MV-4-11 (cell line): ENCODE measurements around the gene HES4.

Experiments
- DNase-seq: peaks from one replicate; lab custom pipeline; 2025; lab: John Stamatoyannopoulos, UW

The HES4 gene

GRCh38 chr1:965526-966134 lies 34.3 kb downstream of the HES4 start:
- DNase-seq = no peak

GRCh38 chr1:964691-965525 lies 35.0 kb downstream of the HES4 start:
- no peak for DNase-seq

DNA sequence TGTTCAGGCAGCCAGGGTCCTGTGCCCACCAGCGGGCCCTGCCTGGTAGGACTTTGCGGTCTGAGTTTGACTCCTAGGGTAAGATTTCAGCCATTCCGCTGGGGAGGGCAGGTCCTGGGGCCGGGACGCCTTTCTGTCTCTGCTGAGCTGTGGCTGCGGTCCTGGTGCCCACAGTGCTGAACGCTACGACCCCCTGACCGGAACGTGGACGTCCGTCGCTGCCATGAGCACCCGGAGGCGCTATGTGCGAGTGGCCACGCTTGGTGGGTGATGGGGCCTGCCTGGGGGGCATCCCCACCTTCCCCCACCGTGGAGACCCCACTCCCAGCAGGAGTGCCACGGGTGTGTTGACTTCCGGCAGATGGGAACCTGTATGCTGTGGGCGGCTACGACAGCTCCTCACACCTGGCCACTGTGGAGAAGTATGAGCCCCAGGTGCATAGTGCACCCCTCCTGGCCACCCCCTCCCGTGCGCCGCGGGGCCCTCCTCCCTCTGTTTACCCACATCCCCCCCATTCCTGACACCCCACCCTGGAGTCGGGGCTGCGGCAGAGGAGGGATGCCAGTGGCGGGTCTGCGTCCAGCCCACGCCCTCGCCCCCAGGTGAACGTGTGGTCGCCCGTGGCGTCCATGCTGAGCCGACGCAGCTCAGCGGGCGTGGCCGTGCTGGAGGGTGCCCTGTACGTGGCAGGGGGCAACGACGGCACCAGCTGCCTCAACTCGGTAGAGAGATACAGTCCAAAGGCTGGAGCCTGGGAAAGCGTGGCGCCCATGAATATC lies 36.0 kb downstream of the HES4 start:
- no peak for DNase-seq

DNA sequence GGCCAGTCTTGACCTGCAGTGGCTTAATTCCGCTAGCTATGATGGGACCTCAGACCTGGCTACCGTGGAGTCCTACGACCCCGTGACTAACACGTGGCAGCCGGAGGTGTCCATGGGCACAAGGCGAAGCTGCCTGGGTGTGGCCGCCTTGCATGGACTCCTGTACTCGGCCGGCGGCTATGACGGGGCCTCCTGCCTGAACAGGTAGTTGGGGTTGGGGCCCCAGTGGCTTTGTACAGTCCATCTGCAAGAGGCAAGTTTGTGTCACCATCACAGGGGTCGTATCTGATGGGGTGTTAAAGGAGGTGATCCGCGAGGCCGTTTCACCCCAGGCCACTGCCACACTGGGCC lies 36.6 kb downstream of the HES4 start:
- DNase-seq = no peak

GRCh38 chr1:962381-963300 lies 37.3 kb downstream of the HES4 start:
- no peak for DNase-seq

DNA sequence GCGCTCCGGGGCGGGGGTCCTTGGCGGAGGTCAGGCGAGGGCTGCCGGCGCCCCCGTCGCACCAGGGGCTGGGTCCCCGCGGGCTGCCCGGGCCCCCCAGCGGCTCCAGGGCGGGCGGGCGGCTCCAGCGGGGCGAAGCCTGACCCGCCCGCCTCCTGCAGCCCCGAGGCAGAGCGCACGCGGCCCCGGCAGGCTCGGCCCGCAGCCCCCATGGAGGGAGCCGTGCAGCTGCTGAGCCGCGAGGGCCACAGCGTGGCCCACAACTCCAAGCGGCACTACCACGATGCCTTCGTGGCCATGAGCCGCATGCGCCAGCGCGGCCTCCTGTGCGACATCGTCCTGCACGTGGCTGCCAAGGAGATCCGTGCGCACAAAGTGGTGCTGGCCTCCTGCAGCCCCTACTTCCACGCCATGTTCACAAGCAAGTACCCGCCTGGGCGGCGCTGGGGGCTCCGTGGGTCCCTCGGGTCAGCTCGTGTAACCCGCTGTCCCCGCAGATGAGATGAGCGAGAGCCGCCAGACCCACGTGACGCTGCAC lies 38.7 kb downstream of the HES4 start:
- DNase-seq = no peak

- DNase-seq = peak; percentile 48
Measured at GRCh38 chr1:960363-961131, 39.4 kb downstream of the HES4 start, which contains the start of gene KLHL17. Gene KLHL17 (plus strand): TSS chr1:960584. CDS start chr1:960694, 110 bp downstream.

GRCh38 chr1:959731-960362 lies 40.0 kb downstream of the HES4 start:
- DNase-seq = no peak

GRCh38 chr1:958823-959730 lies 40.8 kb downstream of the HES4 start, which contains the start of gene NOC2L:
Gene NOC2L (minus strand): TSS chr1:959256. CDS start chr1:959240, 16 bp downstream.
- peak; percentile 78 for DNase-seq

GRCh38 chr1:956636-957035 lies 43.3 kb downstream of the HES4 start:
- DNase-seq = no peak

DNA sequence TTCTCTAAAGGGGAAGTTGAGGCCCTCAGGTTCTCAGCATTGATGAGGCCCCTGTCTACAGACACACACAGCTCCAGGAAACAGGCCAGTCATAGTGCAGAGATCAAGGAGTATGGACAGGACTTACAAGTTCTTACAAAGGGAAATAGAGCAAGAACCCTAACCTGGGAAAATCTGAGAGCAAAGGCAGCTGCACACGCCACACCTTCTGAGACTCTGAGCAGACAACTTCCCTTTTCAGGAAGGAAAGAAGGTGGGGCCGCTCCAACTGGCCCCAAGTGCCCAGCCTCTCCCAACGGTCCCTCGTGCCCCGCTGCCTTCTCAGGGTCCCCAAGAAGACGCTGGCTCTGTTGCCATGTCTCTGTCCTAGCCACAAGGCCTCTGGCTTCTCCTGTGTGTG lies 44.4 kb downstream of the HES4 start:
- peak; percentile 36 for DNase-seq

- DNase-seq = no peak
Measured at GRCh38 chr1:954927-955326, 45.0 kb downstream of the HES4 start.

GRCh38 chr1:953524-954320 lies 46.2 kb downstream of the HES4 start:
- no peak for DNase-seq

DNA sequence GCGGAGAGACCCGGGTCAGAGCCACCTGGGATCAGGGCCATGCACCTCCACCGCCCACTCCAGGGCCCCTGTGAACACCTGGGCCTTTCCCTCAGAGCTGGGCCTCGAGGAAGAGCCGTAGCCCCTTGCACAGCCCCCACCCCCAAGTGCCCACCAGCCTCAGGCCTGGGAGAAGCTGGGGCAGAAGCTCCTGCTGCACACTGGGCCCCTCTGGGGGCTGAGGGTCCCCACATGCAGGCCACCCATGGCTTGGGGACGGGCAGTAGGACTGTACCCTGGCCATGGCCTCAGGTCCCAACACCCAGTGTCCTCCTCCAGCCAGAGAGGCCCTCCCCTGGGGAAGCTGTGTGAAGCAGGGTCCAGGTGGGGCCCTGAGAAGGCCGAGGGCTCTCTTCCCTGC lies 47.3 kb downstream of the HES4 start:
- DNase-seq = no peak

DNA sequence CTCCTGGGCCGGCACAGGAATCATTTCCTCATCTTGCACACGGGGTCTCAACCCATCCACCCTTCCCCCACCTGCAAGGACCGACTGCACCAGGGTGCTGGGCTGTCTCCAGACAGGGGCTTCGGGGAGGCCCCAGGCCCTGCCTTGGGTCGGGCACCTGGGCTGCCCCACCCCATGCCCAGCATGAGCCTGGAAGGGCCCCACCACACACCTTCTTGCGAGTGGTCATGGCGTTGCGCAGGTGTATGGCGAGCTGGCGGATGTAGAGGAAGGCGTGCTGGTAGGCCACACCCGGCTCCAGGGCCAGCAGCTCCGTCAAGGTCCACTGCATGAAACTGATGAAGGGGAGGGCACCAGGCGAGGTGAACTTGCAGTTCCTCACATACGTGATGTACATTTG lies 47.7 kb downstream of the HES4 start:
- DNase-seq = no peak

DNA sequence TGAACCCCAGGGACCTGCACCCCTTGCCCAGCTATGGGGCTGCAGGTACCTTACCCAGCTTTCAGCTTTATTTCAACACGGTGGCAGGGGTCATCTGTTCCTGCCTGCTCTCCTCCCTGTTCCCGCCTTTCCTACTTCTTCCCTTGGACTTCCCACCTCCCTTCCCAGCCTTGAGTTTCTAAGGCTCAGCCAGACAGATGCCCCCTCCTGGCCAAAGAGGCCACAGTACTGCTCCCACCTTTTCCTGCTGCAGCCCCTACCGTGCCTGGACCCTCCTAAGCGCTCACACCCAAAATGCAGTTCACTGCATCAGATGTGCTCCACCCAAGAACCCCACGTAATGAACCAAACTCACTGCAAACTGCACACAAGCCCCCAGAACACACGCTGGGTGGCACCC lies 48.5 kb downstream of the HES4 start:
- no peak for DNase-seq

DNA sequence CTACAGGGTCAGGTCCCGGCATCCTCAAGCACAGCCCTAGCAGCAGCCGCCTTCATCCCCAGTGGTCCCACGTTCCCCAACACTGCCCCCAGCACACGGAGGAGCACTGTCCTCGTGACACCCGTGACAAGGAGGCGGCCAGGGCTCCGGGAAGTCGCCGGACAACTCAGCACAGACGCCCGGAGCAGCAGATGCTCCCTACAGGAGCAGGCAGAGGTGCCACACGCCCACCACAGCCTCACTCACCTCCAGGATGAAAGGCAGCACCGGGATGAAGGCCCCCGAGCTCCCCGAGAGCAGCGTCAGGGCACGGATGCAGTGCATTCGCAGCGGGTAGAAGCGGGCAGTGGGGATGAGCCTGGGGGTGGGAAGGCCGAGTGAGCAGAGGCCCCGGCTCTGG lies 49.0 kb downstream of the HES4 start:
- DNase-seq = no peak

DNA sequence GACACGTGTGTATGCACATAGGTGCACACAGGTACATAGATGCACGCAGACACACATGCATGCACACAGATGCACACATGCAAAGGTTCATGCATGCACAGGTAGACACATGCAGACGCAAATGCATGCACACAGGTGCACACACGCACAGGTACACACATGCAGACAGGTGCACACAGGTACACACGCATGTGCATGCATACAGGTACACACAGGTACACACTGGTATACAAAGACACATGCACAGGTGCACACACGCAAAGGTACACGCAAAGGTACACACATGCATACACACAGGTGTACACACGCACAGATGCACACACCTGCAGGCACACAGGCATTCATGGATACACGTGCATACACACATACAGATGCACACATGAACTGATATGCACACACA lies 49.6 kb downstream of the HES4 start:
- DNase-seq = no peak
